Measurements from ENCODE around the gene AGAP1. TPM values are rescaled to one million over a fixed set of nuclear protein-coding genes. Genes with fewer than 3 reads are reported as not detected.

Gene AGAP1
- total and polyA plus RNA-seq, 4 donors, result 2.0 to 8.5 (median 5.4) TPM

DNA sequence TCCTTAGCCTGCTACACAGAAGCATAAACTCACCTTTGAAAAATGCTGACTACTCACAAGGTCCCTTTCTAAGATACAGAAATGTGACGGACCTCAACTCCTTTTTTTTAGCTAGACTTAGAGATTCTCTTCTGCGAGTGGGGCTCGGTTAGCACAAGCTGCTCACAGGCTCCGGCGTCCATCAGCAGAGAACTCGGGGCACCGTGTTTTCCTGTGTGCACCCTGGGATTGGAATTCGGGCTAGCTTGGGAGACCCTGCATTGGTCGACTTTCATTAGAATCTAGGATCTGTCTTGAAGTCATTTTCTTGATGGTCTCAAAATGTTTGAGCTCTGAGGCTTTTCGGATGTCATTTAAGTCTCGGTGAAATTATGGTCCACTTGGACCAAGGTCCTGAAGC lies 483.1 kb downstream of the AGAP1 start:
- WGBS, result 97% methylated on average over 11 of the region's 11 CpGs
- Histone ChIP-seq H3K4me1 (ENCODE audit: control insufficient read depth in 4 of 4, insufficient read depth in 4 of 4, low read length in 3 of 4) (no peaks in the 10 kb centered on the region), H3K9ac (ENCODE audit: low read depth in 1 of 2, low read length in 2 of 2) (no peak overlapping the region), H3K4me3 (ENCODE audit: low read depth in 1 of 3, low read length in 3 of 3) (no peak overlapping the region), H3K27ac (ENCODE audit: low read depth in 1 of 2, low read length in 2 of 2) (no peak overlapping the region), H3K9me3 (ENCODE audit: control insufficient read depth in 4 of 4, low read length in 3 of 4) (no peaks in the 10 kb centered on the region), H3K36me3 (ENCODE audit: control insufficient read depth in 4 of 4, insufficient read depth in 3 of 4, low read depth in 1 of 4, low read length in 3 of 4) (peaks cover 0 to 5% (median 2%) of the 10 kb centered on the region in 4 donors), H3K27me3 (ENCODE audit: control insufficient read depth in 4 of 4, insufficient read depth in 4 of 4, low read length in 3 of 4) (no peaks in the 10 kb centered on the region)
- DNase-seq (ENCODE audit: low spot score), result no peak
- TF ChIP-seq HNF4G (IDR thresholded peaks at IDR 0.05) (no peak), ZBTB33 (IDR thresholded peaks at IDR 0.05) (no peak), JUND (IDR thresholded peaks at IDR 0.05) (no peak), HNF4A (conservative IDR thresholded peaks at IDR 0.05) (no peak), TAF1 (conservative IDR thresholded peaks at IDR 0.05) (no peak), FOXA2 (IDR thresholded peaks at IDR 0.05) (no peak), RAD21 (IDR thresholded peaks at IDR 0.05) (no peak), YY1 (IDR thresholded peaks at IDR 0.05) (no peak), FOXA1 (IDR thresholded peaks at IDR 0.05) (no peak), SP1 (IDR thresholded peaks at IDR 0.05) (no peak), RXRA (IDR thresholded peaks at IDR 0.05) (no peak), EGR1 (IDR thresholded peaks at IDR 0.05; ENCODE audit: low read depth in 2 of 2) (no peak), NR2F2 (IDR thresholded peaks at IDR 0.05) (no peak)
- TF ChIP-seq, protein P1, sequence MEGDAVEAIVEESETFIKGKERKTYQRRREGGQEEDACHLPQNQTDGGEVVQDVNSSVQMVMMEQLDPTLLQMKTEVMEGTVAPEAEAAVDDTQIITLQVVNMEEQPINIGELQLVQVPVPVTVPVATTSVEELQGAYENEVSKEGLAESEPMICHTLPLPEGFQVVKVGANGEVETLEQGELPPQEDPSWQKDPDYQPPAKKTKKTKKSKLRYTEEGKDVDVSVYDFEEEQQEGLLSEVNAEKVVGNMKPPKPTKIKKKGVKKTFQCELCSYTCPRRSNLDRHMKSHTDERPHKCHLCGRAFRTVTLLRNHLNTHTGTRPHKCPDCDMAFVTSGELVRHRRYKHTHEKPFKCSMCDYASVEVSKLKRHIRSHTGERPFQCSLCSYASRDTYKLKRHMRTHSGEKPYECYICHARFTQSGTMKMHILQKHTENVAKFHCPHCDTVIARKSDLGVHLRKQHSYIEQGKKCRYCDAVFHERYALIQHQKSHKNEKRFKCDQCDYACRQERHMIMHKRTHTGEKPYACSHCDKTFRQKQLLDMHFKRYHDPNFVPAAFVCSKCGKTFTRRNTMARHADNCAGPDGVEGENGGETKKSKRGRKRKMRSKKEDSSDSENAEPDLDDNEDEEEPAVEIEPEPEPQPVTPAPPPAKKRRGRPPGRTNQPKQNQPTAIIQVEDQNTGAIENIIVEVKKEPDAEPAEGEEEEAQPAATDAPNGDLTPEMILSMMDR (IDR thresholded peaks at IDR 0.05; ENCODE audit: low read depth, low read length, missing input control), result no peak
- TF ChIP-seq, protein P2, sequence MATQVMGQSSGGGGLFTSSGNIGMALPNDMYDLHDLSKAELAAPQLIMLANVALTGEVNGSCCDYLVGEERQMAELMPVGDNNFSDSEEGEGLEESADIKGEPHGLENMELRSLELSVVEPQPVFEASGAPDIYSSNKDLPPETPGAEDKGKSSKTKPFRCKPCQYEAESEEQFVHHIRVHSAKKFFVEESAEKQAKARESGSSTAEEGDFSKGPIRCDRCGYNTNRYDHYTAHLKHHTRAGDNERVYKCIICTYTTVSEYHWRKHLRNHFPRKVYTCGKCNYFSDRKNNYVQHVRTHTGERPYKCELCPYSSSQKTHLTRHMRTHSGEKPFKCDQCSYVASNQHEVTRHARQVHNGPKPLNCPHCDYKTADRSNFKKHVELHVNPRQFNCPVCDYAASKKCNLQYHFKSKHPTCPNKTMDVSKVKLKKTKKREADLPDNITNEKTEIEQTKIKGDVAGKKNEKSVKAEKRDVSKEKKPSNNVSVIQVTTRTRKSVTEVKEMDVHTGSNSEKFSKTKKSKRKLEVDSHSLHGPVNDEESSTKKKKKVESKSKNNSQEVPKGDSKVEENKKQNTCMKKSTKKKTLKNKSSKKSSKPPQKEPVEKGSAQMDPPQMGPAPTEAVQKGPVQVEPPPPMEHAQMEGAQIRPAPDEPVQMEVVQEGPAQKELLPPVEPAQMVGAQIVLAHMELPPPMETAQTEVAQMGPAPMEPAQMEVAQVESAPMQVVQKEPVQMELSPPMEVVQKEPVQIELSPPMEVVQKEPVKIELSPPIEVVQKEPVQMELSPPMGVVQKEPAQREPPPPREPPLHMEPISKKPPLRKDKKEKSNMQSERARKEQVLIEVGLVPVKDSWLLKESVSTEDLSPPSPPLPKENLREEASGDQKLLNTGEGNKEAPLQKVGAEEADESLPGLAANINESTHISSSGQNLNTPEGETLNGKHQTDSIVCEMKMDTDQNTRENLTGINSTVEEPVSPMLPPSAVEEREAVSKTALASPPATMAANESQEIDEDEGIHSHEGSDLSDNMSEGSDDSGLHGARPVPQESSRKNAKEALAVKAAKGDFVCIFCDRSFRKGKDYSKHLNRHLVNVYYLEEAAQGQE (IDR thresholded peaks at IDR 0.05), result no peak
- TF ChIP-seq, protein P3, sequence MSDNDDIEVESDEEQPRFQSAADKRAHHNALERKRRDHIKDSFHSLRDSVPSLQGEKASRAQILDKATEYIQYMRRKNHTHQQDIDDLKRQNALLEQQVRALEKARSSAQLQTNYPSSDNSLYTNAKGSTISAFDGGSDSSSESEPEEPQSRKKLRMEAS (IDR thresholded peaks at IDR 0.05), result no peak
- TF ChIP-seq, protein P4, sequence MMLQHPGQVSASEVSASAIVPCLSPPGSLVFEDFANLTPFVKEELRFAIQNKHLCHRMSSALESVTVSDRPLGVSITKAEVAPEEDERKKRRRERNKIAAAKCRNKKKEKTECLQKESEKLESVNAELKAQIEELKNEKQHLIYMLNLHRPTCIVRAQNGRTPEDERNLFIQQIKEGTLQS (IDR thresholded peaks at IDR 0.05), result no peak

- Histone ChIP-seq H3K9ac (ENCODE audit: low read depth in 1 of 2, low read length in 2 of 2) (no peak overlapping the region), H3K4me3 (ENCODE audit: low read depth in 1 of 3, low read length in 3 of 3) (no peak overlapping the region), H3K27me3 (ENCODE audit: control insufficient read depth in 4 of 4, insufficient read depth in 4 of 4, low read length in 3 of 4) (no peaks in the 10 kb centered on the region), H3K9me3 (ENCODE audit: control insufficient read depth in 4 of 4, low read length in 3 of 4) (no peaks in the 10 kb centered on the region), H3K27ac (ENCODE audit: low read depth in 1 of 2, low read length in 2 of 2) (no peak overlapping the region), H3K4me1 (ENCODE audit: control insufficient read depth in 4 of 4, insufficient read depth in 4 of 4, low read length in 3 of 4) (no peaks in the 10 kb centered on the region), H3K36me3 (ENCODE audit: control insufficient read depth in 4 of 4, insufficient read depth in 3 of 4, low read depth in 1 of 4, low read length in 3 of 4) (peaks cover 0 to 5% (median 2%) of the 10 kb centered on the region in 4 donors)
- no peak for DNase-seq (ENCODE audit: low spot score)
- TF ChIP-seq HNF4A (conservative IDR thresholded peaks at IDR 0.05) (no peak), RXRA (IDR thresholded peaks at IDR 0.05) (no peak), SP1 (IDR thresholded peaks at IDR 0.05) (no peak), TAF1 (conservative IDR thresholded peaks at IDR 0.05) (no peak)
- WGBS, result 86% methylated on average over 9 of the region's 9 CpGs
These were observed 483.6 kb downstream of the AGAP1 start for GRCh38 chr2:235977445-235977844.

Data from liver (tissue), 9 donors.